Loucy (cell line): ENCODE results near the gene SART1.
"Not testable (repeated sequence)": the region's sequence is repeated elsewhere in the genome, so short reads cannot be mapped to it uniquely, and the experiment has no call there.

ENCODE experiments used
- H2AFZ ChIP-seq: fragments of 200-600 bp; sonication (generic); 2 replicates; pipeline ENCODE4 v1.6.0; 2016; ENCODE audit warnings: antibody characterized with exemption, mild to moderate bottlenecking, low read length, moderate library complexity
- H3F3A ChIP-seq: fragments of 200-600 bp; 2 replicates; pipeline ENCODE4 v1.6.0; 2016; ENCODE audit warnings: antibody characterized with exemption, low read depth, mild to moderate bottlenecking
- H3K27me3 ChIP-seq: fragments of 200-600 bp; sonication (generic); 2 replicates; pipeline ENCODE4 v1.6.1; 2014; ENCODE audit warnings: low read length, mild to moderate bottlenecking; ENCODE audit not compliant: insufficient read depth, poor library complexity, severe bottlenecking
- H3K36me3 ChIP-seq: fragments of 200-600 bp; sonication (generic); 2 replicates; pipeline ENCODE4 v1.6.1; 2016; ENCODE audit warnings: low read length; ENCODE audit not compliant: insufficient read depth
- H3K4me1 ChIP-seq: fragments of 200-600 bp; sonication (generic); 2 replicates; pipeline ENCODE4 v1.5.1; 2014; ENCODE audit warnings: low read length, mild to moderate bottlenecking; ENCODE audit not compliant: insufficient read depth, poor library complexity, severe bottlenecking
- H3K4me2 ChIP-seq: fragments of 200-600 bp; sonication (generic); 2 replicates; pipeline ENCODE4 v1.6.0; 2014; ENCODE audit warnings: antibody characterized with exemption, low read length, low read depth, mild to moderate bottlenecking; ENCODE audit not compliant: poor library complexity, severe bottlenecking
- H3K4me3 ChIP-seq: fragments of 200-600 bp; sonication (generic); 2 replicates; pipeline ENCODE4 v1.5.1; 2014; ENCODE audit warnings: low read length, mild to moderate bottlenecking, mixed read lengths; ENCODE audit not compliant: poor library complexity, severe bottlenecking
- H3K79me2 ChIP-seq: fragments of 200-600 bp; sonication (generic); 2 replicates; pipeline ENCODE4 v1.6.1; 2014; ENCODE audit warnings: low read length; ENCODE audit not compliant: insufficient read depth
- H3K9ac ChIP-seq: fragments of 200-600 bp; sonication (generic); 2 replicates; pipeline ENCODE4 v1.6.0; 2014; ENCODE audit warnings: mild to moderate bottlenecking, low read depth, low read length, moderate library complexity; ENCODE audit not compliant: poor library complexity, severe bottlenecking
- H3K9me2 ChIP-seq: fragments of 200-600 bp; sonication (generic); replicated peaks from 2 replicates; pipeline ENCODE4 v1.6.1; 2016; ENCODE audit warnings: low read depth, low read length, mixed read lengths
- H3K9me3 ChIP-seq: fragments of 200-600 bp; sonication (generic); 2 replicates; pipeline ENCODE4 v1.6.1; 2014; ENCODE audit warnings: mild to moderate bottlenecking, antibody characterized with exemption, low read length, low read depth; ENCODE audit not compliant: insufficient read depth
- H4K20me1 ChIP-seq: fragments of 200-600 bp; sonication (generic); 2 replicates; pipeline ENCODE4 v1.6.0; 2014; ENCODE audit warnings: antibody characterized with exemption, low read length, mild to moderate bottlenecking; ENCODE audit not compliant: insufficient read depth, poor library complexity, severe bottlenecking
- CTCF ChIP-seq: fragments of 200-600 bp; sonication (generic); conservative IDR thresholded peaks from 2 replicates; pipeline ENCODE4 v1.5.1; 2014; ENCODE audit warnings: mild to moderate bottlenecking, antibody characterized with exemption, low read length
- EZH2phosphoT487 ChIP-seq: fragments of 200-600 bp; IDR thresholded peaks from 2 replicates; pipeline ENCODE4 v1.6.1; 2018; ENCODE audit warnings: antibody characterized with exemption, mild to moderate bottlenecking, moderate library complexity, borderline replicate concordance

Gene SART1

GRCh38 chr11:66020212-66020611, 58.7 kb downstream of the SART1 start:
- Histone ChIP-seq H3F3A (no peaks in the 10 kb centered on the region), H3K36me3 (no peaks in the 10 kb centered on the region), H3K4me1 (peaks cover 20% of the 10 kb centered on the region), H4K20me1 (no peaks in the 10 kb centered on the region), H3K9ac (no peak overlapping the region), H3K9me2 (no peaks in the 10 kb centered on the region), H3K79me2 (no peaks in the 10 kb centered on the region), H2AFZ (no peak overlapping the region), H3K9me3 (no peaks in the 10 kb centered on the region), H3K4me2 (peak overlapping the region; percentile 67), H3K27me3 (no peaks in the 10 kb centered on the region), H3K4me3 (peak overlapping the region; percentile 47)
- TF ChIP-seq CTCF (no peak), EZH2phosphoT487 (no peak)

GRCh38 chr11:66020618-66021357, 59.3 kb downstream of the SART1 start:
- Histone ChIP-seq H3K36me3 (no peaks in the 10 kb centered on the region), H4K20me1 (no peaks in the 10 kb centered on the region), H3K9ac (peak overlapping the region; percentile 29), H3K9me3 (no peaks in the 10 kb centered on the region), H2AFZ (no peak overlapping the region), H3K79me2 (no peaks in the 10 kb centered on the region), H3K4me3 (peak overlapping the region; percentile 47), H3K27me3 (no peaks in the 10 kb centered on the region), H3K4me1 (peaks cover 20% of the 10 kb centered on the region), H3F3A (no peaks in the 10 kb centered on the region), H3K9me2 (no peaks in the 10 kb centered on the region), H3K4me2 (peak overlapping the region; percentile 67)
- no peak for TF ChIP-seq EZH2phosphoT487
- TF ChIP-seq CTCF: no peak

- H3K4me2 ChIP-seq: peak overlapping the region; percentile 62
- H3K9me3 ChIP-seq: no peaks in the 10 kb centered on the region
- H3K9ac ChIP-seq: peak overlapping the region; percentile 37
- H3F3A ChIP-seq: no peaks in the 10 kb centered on the region
- peaks cover 20% of the 10 kb centered on the region for H3K4me1 ChIP-seq
- TF ChIP-seq CTCF (peak; percentile 86), EZH2phosphoT487 (no peak)
- H3K4me3 ChIP-seq: no peak overlapping the region
- H3K9me2 ChIP-seq: no peaks in the 10 kb centered on the region
- no peaks in the 10 kb centered on the region for H3K79me2 ChIP-seq
- no peaks in the 10 kb centered on the region for H4K20me1 ChIP-seq
- H3K27me3 ChIP-seq: no peaks in the 10 kb centered on the region
- no peaks in the 10 kb centered on the region for H3K36me3 ChIP-seq
- H2AFZ ChIP-seq: peak overlapping the region; percentile 96
Measured at GRCh38 chr11:66022401-66023185, 61.1 kb downstream of the SART1 start.

- H3K4me3 ChIP-seq, H3K4me2 ChIP-seq, H3K9ac ChIP-seq, H4K20me1 ChIP-seq, H3K27me3 ChIP-seq, H3K36me3 ChIP-seq, H3K9me3 ChIP-seq, H3K9me2 ChIP-seq, H3K79me2 ChIP-seq, H3F3A ChIP-seq: not testable (repeated sequence)
- peak overlapping the region; percentile 96; the same call in 1 of the 2 replicates for H2AFZ ChIP-seq
- peaks cover 20% of the 10 kb centered on the region for H3K4me1 ChIP-seq
Measured at GRCh38 chr11:66023186-66023440, 61.6 kb downstream of the SART1 start.
